K562 (cell line): ENCODE results near the gene TEX51. TPM values are rescaled to one million over a fixed set of nuclear protein-coding genes. Genes with fewer than 3 reads are reported as not detected.

Experiments
- ATAC-seq: fragments of 200-7000 bp; cut with Tn5 transposase; 3 replicates; pipeline ENCODE4 v1.9.1; 2020; ENCODE audit warnings: moderate library complexity
- BruUV-seq: library from RNA; stranded (reverse); fragments of 400-500 nt; replicated peaks from 2 replicates; lab custom pipeline; 2021; lab: Mats Ljungman, UMichigan
- CTCF ChIA-PET: fragments of 300-600 bp; formaldehyde crosslinking; extraction: SDS; loops from one replicate; lab custom pipeline; 2021; ENCODE audit warnings: low intra/inter-chr PET ratio; lab: Yijun Ruan, JAX
- POLR2A ChIA-PET: fragments of 300-600, 350-650 bp; sonication (Branson Sonifier 250); formaldehyde crosslinking; extraction: SDS; loops from one replicate; lab custom pipeline; 2021; ENCODE audit warnings: antibody characterized with exemption, inconsistent platforms; lab: Yijun Ruan, JAX
- DNase-seq, 4 experiments: peaks; one replicate each; pipeline versions ENCODE4 v3.0.0 to v3.0.0-alpha.2; 2011 to 2018; ENCODE audit warnings: low spot score in 3 of 4, mixed read lengths in 3 of 4; ENCODE audit errors: extremely low read depth in 1 of 4
- FAIRE-seq: peaks from 2 replicates; lab custom pipeline; 2011; peaks lifted over from hg19 to GRCh38; lab: Jason Lieb, UNC
- H2AFZ ChIP-seq: 2 replicates; pipeline ENCODE4 v1.6.0; 2011; ENCODE audit warnings: low read depth, low read length, control low read depth, inconsistent platforms
- H3K27ac ChIP-seq: fragments of 200-600 bp; 3 replicates; pipeline ENCODE4 v1.8.0; 2011; ENCODE audit warnings: low read depth, mild to moderate bottlenecking, control low read depth, inconsistent platforms, low read length, moderate library complexity, mixed read lengths; ENCODE audit errors: extremely low read depth
- H3K27me3 ChIP-seq, 2 experiments: fragments of 300-600 bp in 1 of 2; 2 replicates in 1 of 2; 3 replicates in 1 of 2; pipeline versions ENCODE4 v1.6.0 to v1.8.0; 2011; ENCODE audit warnings: inconsistent platforms in 2 of 2, low read length in 2 of 2, mild to moderate bottlenecking in 1 of 2, mixed read lengths in 1 of 2, moderate library complexity in 1 of 2; ENCODE audit not compliant: control insufficient read depth in 2 of 2, insufficient read depth in 2 of 2
- H3K36me3 ChIP-seq: fragments of 300-600 bp; 3 replicates; pipeline ENCODE4 v1.8.0; 2011; ENCODE audit warnings: mild to moderate bottlenecking, low read length, inconsistent platforms; ENCODE audit not compliant: control insufficient read depth, insufficient read depth
- H3K4me1 ChIP-seq, 2 experiments: fragments of 200-600 bp in 1 of 2; replicated peaks in 1 of 2; 2 replicates in 1 of 2; 3 replicates in 1 of 2; pipeline versions ENCODE4 v1.5.1 to v1.8.0; 2011; ENCODE audit warnings: inconsistent platforms in 2 of 2, low read length in 2 of 2, mild to moderate bottlenecking in 1 of 2, mixed read lengths in 1 of 2, moderate library complexity in 1 of 2; ENCODE audit not compliant: control insufficient read depth in 2 of 2, insufficient read depth in 2 of 2
- H3K4me2 ChIP-seq: 2 replicates; pipeline ENCODE4 v1.6.1; 2011; ENCODE audit warnings: low read length, control low read depth, inconsistent platforms, mixed read lengths; ENCODE audit not compliant: insufficient read depth
- H3K4me3 ChIP-seq: fragments of 200-600 bp; sonication (generic), shearing (Covaris generic); 2 replicates; pipeline ENCODE4 v1.5.1; 2016; ENCODE audit warnings: control low read depth, inconsistent platforms
- H3K79me2 ChIP-seq: fragments of 200-600 bp; 3 replicates; pipeline ENCODE4 v1.8.0; 2011; ENCODE audit warnings: low read length, inconsistent platforms; ENCODE audit not compliant: control insufficient read depth, insufficient read depth
- H3K9ac ChIP-seq, 2 experiments: 2 replicates each; pipeline versions ENCODE4 v1.6.0 to v1.6.1; 2011; ENCODE audit warnings: low read depth in 2 of 2, low read length in 2 of 2, control low read depth in 1 of 2, inconsistent platforms in 1 of 2, mild to moderate bottlenecking in 1 of 2, mixed read lengths in 1 of 2; ENCODE audit not compliant: insufficient read depth in 1 of 2
- H3K9me1 ChIP-seq: one replicate; pipeline ENCODE4 v1.6.0; 2011; ENCODE audit warnings: inconsistent platforms, mild to moderate bottlenecking, low read length, moderate library complexity; ENCODE audit not compliant: control insufficient read depth, insufficient read depth
- H3K9me3 ChIP-seq: replicated peaks from 2 replicates; pipeline ENCODE4 v1.5.1; 2011; ENCODE audit warnings: low read depth, low read length, inconsistent platforms; ENCODE audit not compliant: control insufficient read depth, insufficient read depth
- H4K20me1 ChIP-seq: replicated peaks from 2 replicates; pipeline ENCODE4 v1.6.1; 2011; ENCODE audit warnings: low read length, inconsistent platforms, mixed read lengths; ENCODE audit not compliant: control insufficient read depth, insufficient read depth
- CBFA2T3 ChIP-seq: fragments of 450-650 bp; IDR thresholded peaks from 2 replicates; pipeline ENCODE4 v1.6.1; 2017
- CCNT2 ChIP-seq: IDR thresholded peaks from 2 replicates; pipeline ENCODE4 v1.6.1; 2011; ENCODE audit warnings: borderline replicate concordance, low read depth, mild to moderate bottlenecking, moderate library complexity, mixed read lengths, low read length; ENCODE audit not compliant: insufficient read length; ENCODE audit errors: extremely low read depth
- HIVEP1 ChIP-seq: fragments of 250-450 bp; sonication (Bioruptor Pico); IDR thresholded peaks from 2 replicates; pipeline ENCODE4 v1.4.0; 2020; ENCODE audit warnings: mild to moderate bottlenecking
- JUND ChIP-seq, 2 experiments: IDR thresholded peaks; 2 replicates in 1 of 2; 3 replicates in 1 of 2; pipeline ENCODE4 v1.6.1; 2011; ENCODE audit warnings: borderline replicate concordance in 2 of 2, low read depth in 2 of 2, low read length in 2 of 2, improper control_type of control experiment in 1 of 2, missing biosample characterization in 1 of 2, missing genetic modification characterization in 1 of 2, missing genetic modification reagents in 1 of 2
- KDM5B ChIP-seq: fragments of 200-600 bp; sonication (generic); IDR thresholded peaks from 2 replicates; pipeline ENCODE4 v1.6.1; 2012; ENCODE audit warnings: low read depth, mild to moderate bottlenecking, moderate library complexity, low read length, control low read depth, inconsistent platforms; ENCODE audit not compliant: insufficient replicate concordance
- SMAD3 ChIP-seq: fragments of 450-650 bp; formaldehyde crosslinking; conservative IDR thresholded peaks from 2 replicates; pipeline ENCODE4 v1.4.0; 2020; ENCODE audit warnings: mild to moderate bottlenecking
- WGBS: fragments of 100-300 bp; shearing (Covaris generic); methylation state at CpG from one replicate; pipeline ENCODE4 v1.1.6; 2016; ENCODE audit warnings: low coverage, mixed read lengths; ENCODE audit not compliant: insufficient coverage; ENCODE audit errors: missing lambda C conversion rate; 5-methylcytosine and 5-hydroxymethylcytosine counted together
- in situ Hi-C: fragments of 300-500 bp; cut with MboI; formaldehyde crosslinking; loops from 4 replicates; pipeline ENCODE4 v1.15.0; 2018; ENCODE audit warnings: inconsistent platforms, mixed read lengths
- intact Hi-C: fragments of 100-400 bp; cut with micrococcal nuclease; formaldehyde crosslinking; loops from 2 replicates; pipeline ENCODE4 v1.14.2; 2022
- polyA plus RNA-seq, 8 experiments: library from polyadenylated mRNA; depleted of rRNA in 4 of 8; stranded (reverse) in 5 of 8; unstranded in 3 of 8; fragments of >200 nt; fragmentation: Nextera tagmentation in 2 of 8; fragmentation: Illumina TruSeq in 1 of 8; extraction: Ambion mirVana in 2 of 8; extraction: Trizol in 1 of 8; gene quantifications; 2 replicates each; pipeline versions ENCODE4 v1.2.1 to v1.2.3, GENCODE V29; 2011 to 2014; ENCODE audit warnings: inconsistent platforms in 1 of 8, missing spikeins in 1 of 8
- total RNA-seq, 7 experiments: library from RNA; depleted of rRNA in 6 of 7; stranded (reverse); fragments of >200 nt in 6 of 7; fragmentation: Illumina TruSeq in 2 of 7; extraction: Trizol in 2 of 7; gene quantifications; 2 replicates each; pipeline versions ENCODE4 v1.2.1 to v1.2.3, GENCODE V29; 2011 to 2021; ENCODE audit warnings: low replicate concordance in 1 of 7

TEX51 gene
- total and polyA plus RNA-seq, 9 of the 15 experiments (the other 6 are each of a cell fraction or from before 2014, with no cell fraction given) = not detected

DNA sequence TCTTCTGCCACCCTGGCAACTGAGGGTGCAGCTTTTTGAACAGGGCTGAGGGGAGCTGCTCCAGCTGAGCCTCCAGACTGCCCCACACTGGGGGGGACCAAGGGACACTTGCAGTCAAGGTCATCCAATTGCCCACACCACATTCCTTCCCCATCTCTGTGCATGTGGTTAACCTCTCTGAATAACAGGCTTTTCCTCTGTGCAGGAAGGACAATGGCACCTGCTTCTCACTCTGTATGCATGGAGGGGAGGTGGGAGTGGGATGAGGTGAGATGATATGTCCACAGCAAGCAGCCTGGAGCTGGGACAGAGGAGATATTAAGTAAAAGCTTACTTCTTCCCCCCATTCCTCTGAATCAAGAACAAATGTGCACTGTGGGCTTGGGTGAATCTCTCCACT is 39.1 kb upstream of the TEX51 start:
- Histone ChIP-seq H3K27me3 (no peaks in the 10 kb centered on the region), H3K79me2 (no peaks in the 10 kb centered on the region), H3K4me3 (no peak overlapping the region), H3K4me1 (no peaks in the 10 kb centered on the region), H3K27ac (no peak overlapping the region), H3K36me3 (no peaks in the 10 kb centered on the region), H4K20me1 (no peaks in the 10 kb centered on the region), H3K9ac (no peak overlapping the region), H3K9me3 (no peaks in the 10 kb centered on the region), H3K4me2 (no peak overlapping the region), H2AFZ (no peak overlapping the region)
- intact Hi-C loops (no loop called here), in situ Hi-C loops (no loop called here)
- ATAC-seq = no peak
- CTCF ChIA-PET = no interaction called here
- BruUV-seq = no TSS peak
- FAIRE-seq = no peak
- DNase-seq = no peak
- TF ChIP-seq JUND (IDR thresholded peaks at IDR 0.05; ENCODE audit: borderline replicate concordance, low read depth, low read length) (no peak), JUND (tag; IDR thresholded peaks at IDR 0.05; ENCODE audit: borderline replicate concordance, low read depth, low read length) (no peak), HIVEP1 (no peak), CBFA2T3 (no peak), CCNT2 (no peak), KDM5B (no peak)
- TF ChIP-seq, all 486 proteins: peak for 0
- H3K9me1 ChIP-seq = no peaks in the 10 kb centered on the region
- POLR2A ChIA-PET = interaction anchor here (0.6 kb wide), 1 partner anchor 27 kb away, joined by 3 read pairs; no protein-coding TSS in a partner anchor

DNA sequence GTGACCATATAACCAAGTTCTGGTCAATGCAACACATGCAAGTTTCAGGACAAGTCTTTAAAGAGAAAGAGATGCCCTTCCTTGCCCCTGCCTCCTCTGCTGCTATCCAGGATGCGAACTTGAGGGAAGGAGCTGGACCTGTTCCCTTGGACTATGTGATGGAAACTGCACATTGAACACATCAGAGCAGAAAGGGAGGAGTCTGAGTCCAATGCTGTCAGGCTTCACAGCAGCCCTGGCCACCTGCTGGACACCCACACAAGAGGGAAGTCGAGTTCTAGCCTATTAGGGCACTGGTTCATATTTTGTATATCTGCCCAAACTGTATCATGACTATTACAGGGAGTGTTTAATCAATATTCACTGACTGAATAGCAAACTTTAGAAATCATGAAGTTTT is 38.3 kb upstream of the TEX51 start:
- H3K9me3 ChIP-seq = 0 out of 2 replicates have a peak, but pooled peaks cover 2% of the 10 kb centered on the region
- intact Hi-C loops (no loop called here), in situ Hi-C loops (no loop called here)
- no peaks in the 10 kb centered on the region for H4K20me1 ChIP-seq
- no peak overlapping the region for H2AFZ ChIP-seq
- H3K4me1 ChIP-seq = no peaks in the 10 kb centered on the region
- H3K9me1 ChIP-seq = no peaks in the 10 kb centered on the region
- POLR2A ChIA-PET = interaction anchor here (0.6 kb wide), 1 partner anchor 267 kb away, joined by 3 read pairs; no protein-coding TSS in a partner anchor
- ATAC-seq (peak; percentile 35; the same call in 1 of the 3 replicates), FAIRE-seq (no peak), DNase-seq (no peak)
- CTCF ChIA-PET = no interaction called here
- H3K36me3 ChIP-seq = no peaks in the 10 kb centered on the region
- H3K79me2 ChIP-seq = no peaks in the 10 kb centered on the region
- 0% methylated on average over 2 of the region's 2 CpGs for WGBS
- no peak overlapping the region for H3K4me2 ChIP-seq
- H3K27me3 ChIP-seq = no peaks in the 10 kb centered on the region
- no peak overlapping the region for H3K9ac ChIP-seq
- no peak overlapping the region for H3K4me3 ChIP-seq
- no peak overlapping the region for H3K27ac ChIP-seq
- BruUV-seq = no TSS peak
- TF ChIP-seq SMAD3 (CRISPR knock-in tag) = no peak
